Prostate gland (tissue), 2 donors: ENCODE measurements around the gene TGM1. TPM values are rescaled to one million over a fixed set of nuclear protein-coding genes. Genes with fewer than 3 reads are reported as not detected.
A peak's percentile ranks its signal among the peaks of the same experiment; 100 is the strongest.

Experiments
- DNase-seq: peaks from one replicate; pipeline ENCODE4 v3.0.0-alpha.2; 2019; ENCODE audit warnings: low spot score
- H3K27ac ChIP-seq, 2 donors: fragments of 200-600 bp; sonication (generic); 2 replicates each; pipeline ENCODE4 v1.5.1; 2017 to 2019
- H3K27me3 ChIP-seq: fragments of 200-600 bp; sonication (generic); replicated peaks from 2 replicates; pipeline ENCODE4 v1.5.1; 2019; ENCODE audit not compliant: insufficient read depth
- H3K36me3 ChIP-seq, 2 donors: fragments of 200-600 bp; sonication (generic); 1 replicate in 1 of 2; 2 replicates in 1 of 2; pipeline versions ENCODE4 v1.5.1 to v1.8.1; 2017 to 2019
- H3K4me1 ChIP-seq: fragments of 200-600 bp; sonication (generic); replicated peaks from 2 replicates; pipeline ENCODE4 v1.5.1; 2019
- H3K4me3 ChIP-seq, 2 donors: fragments of 200-600 bp; sonication (generic); 2 replicates each; pipeline ENCODE4 v1.5.1; 2017 to 2019
- H3K9me3 ChIP-seq: fragments of 200-600 bp; sonication (generic); 2 replicates; pipeline ENCODE4 v1.5.1; 2017
- CTCF ChIP-seq, 4 experiments: fragments of 200-600 bp in 2 of 4; fragments of 450-650 bp in 2 of 4; sonication (generic) in 2 of 4; IDR thresholded peaks; 1 replicate in 3 of 4; 2 replicates in 1 of 4; pipeline ENCODE4 v1.5.1; 2016 to 2019; ENCODE audit warnings: antibody characterized with exemption in 4 of 4, mild to moderate bottlenecking in 2 of 4, moderate library complexity in 2 of 4
- POLR2A ChIP-seq: fragments of 450-650 bp; IDR thresholded peaks from one replicate; pipeline ENCODE4 v1.6.1; 2016; ENCODE audit warnings: antibody characterized with exemption, mild to moderate bottlenecking
- POLR2AphosphoS5 ChIP-seq: sonication (generic); formaldehyde crosslinking; IDR thresholded peaks from one replicate; pipeline ENCODE4 v1.6.1; 2017; ENCODE audit warnings: antibody characterized with exemption
- WGBS: methylation state at CpG from one replicate; pipeline ENCODE4 v1.1.5; 2018; 5-methylcytosine and 5-hydroxymethylcytosine counted together
- intact Hi-C: fragments of 100-400 bp; cut with DNase I; formaldehyde crosslinking; loops from one replicate; pipeline ENCODE4 v1.14.2; 2022
- total RNA-seq, 2 donors: library from RNA; depleted of rRNA; stranded (reverse); fragments of >200 nt; gene quantifications; one replicate each; pipeline ENCODE4 v1.1.0, GENCODE V29; 2016

Gene TGM1
- total RNA-seq, 2 donors from 2014 or later = 6.6 to 11.4 TPM

GRCh38 chr14:24232121-24232644, 30.8 kb downstream of the TGM1 start, which contains the start of gene NEDD8:
TSS of gene NEDD8 (minus strand) at chr14:24232367. CDS start at chr14:24232267, 100 bp downstream.
- peak within 1 kb of the TSS; percentile 71 to 72 for H3K4me3 ChIP-seq
- no peaks in the 10 kb centered on the region for H3K27me3 ChIP-seq
- no peaks in the 10 kb centered on the region for H3K9me3 ChIP-seq
- intact Hi-C loops = no loop called here
- DNase-seq = peak; percentile 90
- TF ChIP-seq CTCF (IDR thresholded peaks at IDR 0.05) (peak in 1 of 4 experiments; percentile 7), POLR2A (peak; percentile 43), POLR2AphosphoS5 (no peak)
- H3K36me3 ChIP-seq = peaks cover 1 to 6% of the 10 kb centered on the region in 2 donors
- H3K4me1 ChIP-seq = peaks cover 7% of the 10 kb centered on the region
- H3K27ac ChIP-seq = peak within 1 kb of the TSS; percentile 83 to 88
- 0% methylated on average over 27 of the region's 30 CpGs for WGBS

GRCh38 chr14:24231263-24232120, 31.5 kb downstream of the TGM1 start:
- H3K9me3 ChIP-seq = no peaks in the 10 kb centered on the region
- intact Hi-C loops = loop anchor here (1.0 kb wide), 1 partner anchor 16 kb away; no protein-coding TSS in a partner anchor
- WGBS = 11% methylated on average over 23 of the region's 23 CpGs
- peak overlapping the region; percentile 83 to 88 for H3K27ac ChIP-seq
- peaks cover 7% of the 10 kb centered on the region for H3K4me1 ChIP-seq
- H3K4me3 ChIP-seq = peak overlapping the region; percentile 71 to 72
- TF ChIP-seq POLR2A (no peak), POLR2AphosphoS5 (no peak), CTCF (IDR thresholded peaks at IDR 0.05) (no peak)
- peaks cover 0 to 6% of the 10 kb centered on the region in 2 donors for H3K36me3 ChIP-seq
- H3K27me3 ChIP-seq = no peaks in the 10 kb centered on the region
- no peak for DNase-seq

GRCh38 chr14:24228902-24229301, 34.1 kb downstream of the TGM1 start:
- Histone ChIP-seq H3K4me3 (no peak overlapping the region), H3K27ac (no peak overlapping the region), H3K4me1 (peaks cover 7% of the 10 kb centered on the region), H3K36me3 (no peaks in the 10 kb centered on the region), H3K9me3 (no peaks in the 10 kb centered on the region), H3K27me3 (no peaks in the 10 kb centered on the region)
- no peak for DNase-seq
- 4% methylated on average over 1 of the region's 1 CpG for WGBS
- TF ChIP-seq CTCF (IDR thresholded peaks at IDR 0.05) (no peak), POLR2A (no peak), POLR2AphosphoS5 (no peak)
- intact Hi-C loops = no loop called here

- intact Hi-C loops = no loop called here
- Histone ChIP-seq H3K27me3 (no peaks in the 10 kb centered on the region), H3K27ac (no peak overlapping the region), H3K4me1 (no peaks in the 10 kb centered on the region), H3K36me3 (no peaks in the 10 kb centered on the region), H3K4me3 (no peak overlapping the region), H3K9me3 (no peaks in the 10 kb centered on the region)
- DNase-seq = no peak
- 63% methylated on average over 1 of the region's 1 CpG for WGBS
- TF ChIP-seq POLR2A (no peak), CTCF (IDR thresholded peaks at IDR 0.05) (no peak), POLR2AphosphoS5 (no peak)
Observed at GRCh38 chr14:24226473-24226872, 36.5 kb downstream of the TGM1 start.
